Measurements from ENCODE around the gene YTHDC1. TPM values are rescaled to one million over a fixed set of nuclear protein-coding genes. Genes with fewer than 3 reads are reported as not detected.

Gene YTHDC1
- total RNA-seq, 1 experiment from 2014 or later = 68.9 TPM

GRCh38 chr4:68288393-68288740 lies 61.5 kb downstream of the YTHDC1 start (continued):
- TF ChIP-seq ZBTB33 (IDR thresholded peaks at IDR 0.05; ENCODE audit: extremely low read depth, insufficient replicate concordance, low read length) (no peak), CEBPB (IDR thresholded peaks at IDR 0.05; ENCODE audit: low read depth) (no peak), POLR2AphosphoS5 (IDR thresholded peaks at IDR 0.05; ENCODE audit: low read depth, low read length) (no peak), POLR2A (IDR thresholded peaks at IDR 0.05; ENCODE audit: borderline replicate concordance, extremely low read depth, insufficient read depth, insufficient read length) (no peak), MAX (IDR thresholded peaks at IDR 0.05) (no peak), JUND (IDR thresholded peaks at IDR 0.05) (no peak), ZFX (IDR thresholded peaks at IDR 0.05) (no peak)

- TF ChIP-seq POLR2A (IDR thresholded peaks at IDR 0.05; ENCODE audit: borderline replicate concordance, extremely low read depth, insufficient read depth, insufficient read length) (no peak), CBX3 (IDR thresholded peaks at IDR 0.05; ENCODE audit: low read depth) (no peak), SIN3A (IDR thresholded peaks at IDR 0.05; ENCODE audit: low read depth) (no peak), ZNF274 (IDR thresholded peaks at IDR 0.05; ENCODE audit: low read depth, low read length) (no peak), ELF1 (IDR thresholded peaks at IDR 0.05; ENCODE audit: borderline replicate concordance, low read depth) (no peak), TCF7L2 (IDR thresholded peaks at IDR 0.05; ENCODE audit: borderline replicate concordance, extremely low read depth, insufficient read depth, insufficient read length) (no peak)
- no peaks in the 10 kb centered on the region for H3K79me2 ChIP-seq (ENCODE audit: insufficient read depth, low read length)
- no peak overlapping the region for H3K27ac ChIP-seq (ENCODE audit: low read depth, low read length)
- ATAC-seq (no peak), DNase-seq (ENCODE audit: low read depth, low spot score) (no peak)
- no peaks in the 10 kb centered on the region for H3K9me2 ChIP-seq (ENCODE audit: insufficient read depth)
- H3K9ac ChIP-seq (ENCODE audit: low read length) = no peak overlapping the region
- no peaks in the 10 kb centered on the region for H3K4me1 ChIP-seq (ENCODE audit: control insufficient read depth in 1 of 2, insufficient read depth in 2 of 2, low read length in 2 of 2)
- H3K27me3 ChIP-seq (ENCODE audit: insufficient read depth, low read length) = no peaks in the 10 kb centered on the region
- ChIA-PET CTCF (no interaction called here), POLR2A (no interaction called here), RAD21 (ENCODE audit: low non-redundant PET in 1 of 2, low total read pairs in 2 of 2, uncharacterized antibody in 2 of 2, unreplicated experiment in 2 of 2) (no interaction called here)
- no peak overlapping the region for H3K4me3 ChIP-seq (replicated peaks in 1 of 2; ENCODE audit: low read depth in 1 of 2, low read length in 2 of 2)
- no TSS peak for BruUV-seq (replicated peaks)
- no peaks in the 10 kb centered on the region for H3K9me3 ChIP-seq (ENCODE audit: control insufficient read depth in 1 of 2, insufficient read depth in 1 of 2, low read depth in 1 of 2, low read length in 2 of 2)
- H3K36me3 ChIP-seq (ENCODE audit: control insufficient read depth in 1 of 2, insufficient read depth in 2 of 2, low read length in 2 of 2) = no peaks in the 10 kb centered on the region
- intact Hi-C loops (cut with micrococcal nuclease) = no loop called here
- no peak overlapping the region for H2AFZ ChIP-seq (ENCODE audit: low read depth, low read length, poor library complexity, severe bottlenecking)
- H4K20me1 ChIP-seq (ENCODE audit: insufficient read depth) = no peaks in the 10 kb centered on the region
- no peak overlapping the region for H3K4me2 ChIP-seq (ENCODE audit: low read length)
Measured at GRCh38 chr4:68287704-68288392, 62.0 kb downstream of the YTHDC1 start.

All from HCT116 (cell line).